ENCODE results near the gene MDM4.
A peak's percentile ranks its signal among the peaks of the same experiment; 100 is the strongest.

The MDM4 gene

DNA sequence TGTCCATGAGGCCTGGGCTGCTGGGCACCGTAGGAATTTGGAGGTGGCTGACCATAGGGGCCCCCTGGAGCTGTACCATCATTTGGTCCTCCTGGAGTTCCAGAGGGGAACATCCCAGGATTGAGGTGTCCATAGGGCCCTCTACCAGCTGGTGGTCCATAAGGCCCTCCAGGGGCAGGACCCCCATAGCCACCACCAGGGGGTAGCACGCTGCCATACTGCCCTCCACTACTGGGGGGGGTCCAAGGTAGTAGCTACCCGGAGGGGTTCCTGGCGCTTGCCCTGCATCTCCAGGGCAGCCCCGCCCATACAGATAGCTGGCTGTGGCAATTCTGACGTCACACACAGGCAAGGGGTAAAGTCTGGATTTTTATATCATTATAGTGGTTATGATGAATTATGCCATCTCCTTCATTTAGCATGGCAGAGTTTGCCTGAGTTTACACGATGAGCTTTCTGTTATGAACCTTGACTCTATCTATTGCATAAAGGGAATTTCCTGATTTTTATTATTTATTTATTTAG, 13.2 kb downstream of the MDM4 start:
- TF ChIP-seq CTCF (conservative IDR thresholded peaks at IDR 0.05; ENCODE audit: low read depth) = no peak
- POLR2A ChIA-PET (ENCODE audit: low non-redundant PET) = no interaction called here
- H3K27ac ChIP-seq = no peak overlapping the region

DNA sequence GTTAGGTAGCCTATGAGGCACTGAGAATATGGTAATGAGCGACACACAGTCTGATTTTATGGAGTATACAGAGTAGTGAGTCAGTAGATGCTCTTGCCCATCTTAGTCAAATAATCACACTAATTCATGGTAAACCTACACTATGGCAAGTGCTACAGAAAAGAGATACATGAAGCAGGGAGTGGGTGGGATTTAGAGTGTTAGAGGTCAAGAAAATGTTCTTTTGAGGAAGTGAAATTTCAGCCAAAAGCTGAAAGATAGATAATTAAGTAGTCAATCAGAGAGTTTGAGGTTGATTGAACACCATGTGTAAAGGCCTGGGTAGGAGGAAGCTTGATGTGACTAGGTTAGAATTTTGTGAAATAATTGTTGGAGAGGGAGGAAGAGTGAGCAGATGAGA, 14.7 kb downstream of the MDM4 start:
- DNase-seq (ENCODE audit: low spot score) = no peak
- TF ChIP-seq CTCF (conservative IDR thresholded peaks at IDR 0.05; ENCODE audit: low read depth) = no peak
- ChIA-PET CTCF (interaction anchor here (0.6 to 1.1 kb wide), 4 partner anchors 29 to 586 kb away, joined by 3 to 5 read pairs (median 3); no protein-coding TSS in a partner anchor), POLR2A (ENCODE audit: low non-redundant PET) (interaction anchor here (1.0 kb wide), 1 partner anchor 12 kb away, joined by 3 read pairs; no protein-coding TSS in a partner anchor)
- no peak overlapping the region for H3K27ac ChIP-seq

More for the DNA sequence above, 13.2 kb downstream of the MDM4 start:
- DNase-seq (ENCODE audit: low spot score) = no peak
- CTCF ChIA-PET = interaction anchor here (0.6 to 0.9 kb wide), 3 partner anchors 19 to 159 kb away, joined by 3 read pairs; no protein-coding TSS in a partner anchor

GRCh38 chr1:204532832-204533231, 16.6 kb downstream of the MDM4 start:
- no peak for DNase-seq (ENCODE audit: low spot score)
- no peak overlapping the region for H3K27ac ChIP-seq
- POLR2A ChIA-PET (ENCODE audit: low non-redundant PET) = no interaction called here
- CTCF ChIA-PET = no interaction called here
- TF ChIP-seq CTCF (conservative IDR thresholded peaks at IDR 0.05; ENCODE audit: low read depth) = no peak

GRCh38 chr1:204541626-204542025, 25.4 kb downstream of the MDM4 start:
- ChIA-PET POLR2A (ENCODE audit: low non-redundant PET) (no interaction called here), CTCF (interaction anchor here (1.4 kb wide), 1 partner anchor 266 kb away, joined by 3 read pairs; no protein-coding TSS in a partner anchor)
- H3K27ac ChIP-seq = no peak overlapping the region
- no peak for DNase-seq (ENCODE audit: low spot score)
- no peak for TF ChIP-seq CTCF (conservative IDR thresholded peaks at IDR 0.05; ENCODE audit: low read depth)

DNA sequence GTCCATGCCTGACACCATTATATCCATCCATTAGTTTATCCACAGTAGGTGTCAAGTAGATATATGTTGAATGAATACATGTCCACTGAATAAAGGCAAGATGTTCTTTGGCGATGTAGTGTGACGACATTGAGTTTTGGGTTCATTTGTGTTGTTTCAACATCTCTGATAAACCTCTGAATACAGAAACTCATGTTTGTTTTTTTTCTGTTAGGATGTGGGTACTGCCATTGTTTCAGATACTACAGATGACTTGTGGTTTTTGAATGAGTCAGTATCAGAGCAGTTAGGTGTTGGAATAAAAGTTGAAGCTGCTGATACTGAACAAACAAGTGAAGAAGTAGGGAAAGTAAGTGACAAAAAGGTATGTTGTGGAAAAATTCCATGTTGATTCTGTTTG, 28.1 kb downstream of the MDM4 start:
- CTCF ChIA-PET = interaction anchor here (0.5 to 1.6 kb wide), 6 partner anchors 10 to 1281 kb away, joined by 3 to 5 read pairs (median 5); no protein-coding TSS in a partner anchor
- H3K27ac ChIP-seq = no peak overlapping the region
- POLR2A ChIA-PET (ENCODE audit: low non-redundant PET) = interaction anchor here (0.6 kb wide), 1 partner anchor 297 kb away, joined by 6 read pairs; no protein-coding TSS in a partner anchor
- DNase-seq (ENCODE audit: low spot score) = peak; percentile 41
- no peak for TF ChIP-seq CTCF (conservative IDR thresholded peaks at IDR 0.05; ENCODE audit: low read depth)

GRCh38 chr1:204545202-204545601, 29.0 kb downstream of the MDM4 start:
- DNase-seq (ENCODE audit: low spot score) = peak; percentile 44
- no peak overlapping the region for H3K27ac ChIP-seq
- CTCF ChIA-PET = interaction anchor here (0.6 to 1.6 kb wide), 3 partner anchors 262 to 773 kb away, joined by 3 to 5 read pairs (median 3); no protein-coding TSS in a partner anchor
- TF ChIP-seq CTCF (conservative IDR thresholded peaks at IDR 0.05; ENCODE audit: low read depth) = no peak
- POLR2A ChIA-PET (ENCODE audit: low non-redundant PET) = no interaction called here

Measured in RWPE1 (cell line).